GM23248 (cell line): ENCODE data around the gene GRIK5.

Experiments used
- EZH2 ChIP-seq: fragments of 200-600 bp; sonication (generic); IDR thresholded peaks from 2 replicates; pipeline ENCODE4 v1.6.1; 2018; ENCODE audit warnings: antibody characterized with exemption, mild to moderate bottlenecking; ENCODE audit not compliant: insufficient read depth, poor library complexity, severe bottlenecking
- EZH2phosphoT487 ChIP-seq: fragments of 200-600 bp; sonication (generic); IDR thresholded peaks from 2 replicates; pipeline ENCODE4 v1.6.1; 2018; ENCODE audit warnings: antibody characterized with exemption, moderate library complexity, mild to moderate bottlenecking, low read depth; ENCODE audit not compliant: insufficient read depth

DNA sequence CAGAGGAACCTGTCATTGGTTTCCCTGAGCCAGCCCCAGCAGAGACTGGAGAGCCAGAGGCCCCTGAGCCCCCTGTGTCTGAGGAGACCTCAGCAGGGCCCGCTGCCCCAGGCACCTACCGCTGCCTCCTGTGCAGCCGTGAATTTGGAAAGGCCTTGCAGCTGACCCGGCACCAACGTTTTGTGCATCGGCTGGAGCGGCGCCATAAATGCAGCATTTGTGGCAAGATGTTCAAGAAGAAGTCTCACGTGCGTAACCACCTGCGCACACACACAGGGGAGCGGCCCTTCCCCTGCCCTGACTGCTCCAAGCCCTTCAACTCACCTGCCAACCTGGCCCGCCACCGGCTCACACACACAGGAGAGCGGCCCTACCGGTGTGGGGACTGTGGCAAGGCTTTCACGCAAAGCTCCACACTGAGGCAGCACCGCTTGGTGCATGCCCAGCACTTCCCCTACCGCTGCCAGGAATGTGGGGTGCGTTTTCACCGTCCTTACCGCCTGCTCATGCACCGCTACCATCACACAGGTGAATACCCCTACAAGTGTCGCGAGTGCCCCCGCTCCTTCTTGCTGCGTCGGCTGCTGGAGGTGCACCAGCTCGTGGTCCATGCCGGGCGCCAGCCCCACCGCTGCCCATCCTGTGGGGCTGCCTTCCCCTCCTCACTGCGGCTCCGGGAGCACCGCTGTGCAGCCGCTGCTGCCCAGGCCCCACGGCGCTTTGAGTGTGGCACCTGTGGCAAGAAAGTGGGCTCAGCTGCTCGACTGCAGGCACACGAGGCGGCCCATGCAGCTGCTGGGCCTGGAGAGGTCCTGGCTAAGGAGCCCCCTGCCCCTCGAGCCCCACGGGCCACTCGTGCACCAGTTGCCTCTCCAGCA lies 10.1 kb upstream of the GRIK5 start:
- TF ChIP-seq EZH2phosphoT487 (no peak), EZH2 (no peak)
